LNCAP (cell line): ENCODE results near the gene CLTB.

Experiments used
- TF ChIP-seq, protein P1 (sequence below): fragments of 450-650 bp; IDR thresholded peaks from 2 replicates; pipeline ENCODE4 v1.5.1; 2017; ENCODE audit warnings: mild to moderate bottlenecking

Gene CLTB

DNA sequence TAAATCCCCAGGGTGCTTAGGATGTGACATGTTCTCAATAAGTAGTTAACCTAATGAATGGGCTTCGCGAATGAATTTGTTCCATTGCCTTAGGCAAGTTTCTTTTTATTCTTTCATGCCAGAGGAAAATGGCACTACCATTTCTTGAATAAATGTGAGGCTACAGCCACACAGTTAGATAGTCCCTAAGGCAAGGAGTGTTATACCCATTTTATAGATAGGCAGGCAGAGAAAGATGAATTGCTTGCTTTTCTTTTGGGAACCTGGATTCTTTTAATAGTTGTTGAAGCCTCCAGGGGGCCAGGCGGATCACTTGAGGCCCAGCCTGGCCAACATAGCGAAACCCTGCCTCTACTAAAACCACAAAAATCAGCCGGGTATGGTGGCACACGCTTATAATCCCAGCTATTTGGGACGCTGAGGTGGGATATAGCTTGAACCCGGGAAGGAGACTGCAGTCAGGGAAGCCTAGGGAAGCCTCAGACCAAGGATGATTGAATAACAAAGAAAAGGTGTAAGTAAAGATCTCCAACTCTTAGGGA is 28.9 kb downstream of the CLTB start:
- TF ChIP-seq, protein P1, sequence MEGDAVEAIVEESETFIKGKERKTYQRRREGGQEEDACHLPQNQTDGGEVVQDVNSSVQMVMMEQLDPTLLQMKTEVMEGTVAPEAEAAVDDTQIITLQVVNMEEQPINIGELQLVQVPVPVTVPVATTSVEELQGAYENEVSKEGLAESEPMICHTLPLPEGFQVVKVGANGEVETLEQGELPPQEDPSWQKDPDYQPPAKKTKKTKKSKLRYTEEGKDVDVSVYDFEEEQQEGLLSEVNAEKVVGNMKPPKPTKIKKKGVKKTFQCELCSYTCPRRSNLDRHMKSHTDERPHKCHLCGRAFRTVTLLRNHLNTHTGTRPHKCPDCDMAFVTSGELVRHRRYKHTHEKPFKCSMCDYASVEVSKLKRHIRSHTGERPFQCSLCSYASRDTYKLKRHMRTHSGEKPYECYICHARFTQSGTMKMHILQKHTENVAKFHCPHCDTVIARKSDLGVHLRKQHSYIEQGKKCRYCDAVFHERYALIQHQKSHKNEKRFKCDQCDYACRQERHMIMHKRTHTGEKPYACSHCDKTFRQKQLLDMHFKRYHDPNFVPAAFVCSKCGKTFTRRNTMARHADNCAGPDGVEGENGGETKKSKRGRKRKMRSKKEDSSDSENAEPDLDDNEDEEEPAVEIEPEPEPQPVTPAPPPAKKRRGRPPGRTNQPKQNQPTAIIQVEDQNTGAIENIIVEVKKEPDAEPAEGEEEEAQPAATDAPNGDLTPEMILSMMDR, result no peak

DNA sequence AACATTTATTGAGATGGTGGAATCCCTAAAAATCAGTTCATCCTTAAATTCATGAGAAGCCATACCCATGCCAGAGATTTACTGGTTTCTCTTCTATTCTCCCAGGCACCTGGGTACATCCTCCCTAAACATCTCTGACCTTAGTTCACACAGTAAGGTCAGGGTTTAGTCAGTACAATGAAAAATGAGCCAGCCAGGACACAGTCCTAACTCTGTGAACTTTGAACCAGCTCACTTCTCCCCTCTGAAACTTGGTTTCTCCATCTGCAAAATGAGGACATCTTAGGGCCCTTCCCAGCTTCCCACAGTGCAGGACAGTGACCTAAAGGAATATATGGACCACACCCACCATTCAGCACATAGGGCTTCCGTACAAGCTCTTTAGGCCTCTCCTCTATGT is 29.8 kb downstream of the CLTB start:
- TF ChIP-seq, protein P1, result no peak

DNA sequence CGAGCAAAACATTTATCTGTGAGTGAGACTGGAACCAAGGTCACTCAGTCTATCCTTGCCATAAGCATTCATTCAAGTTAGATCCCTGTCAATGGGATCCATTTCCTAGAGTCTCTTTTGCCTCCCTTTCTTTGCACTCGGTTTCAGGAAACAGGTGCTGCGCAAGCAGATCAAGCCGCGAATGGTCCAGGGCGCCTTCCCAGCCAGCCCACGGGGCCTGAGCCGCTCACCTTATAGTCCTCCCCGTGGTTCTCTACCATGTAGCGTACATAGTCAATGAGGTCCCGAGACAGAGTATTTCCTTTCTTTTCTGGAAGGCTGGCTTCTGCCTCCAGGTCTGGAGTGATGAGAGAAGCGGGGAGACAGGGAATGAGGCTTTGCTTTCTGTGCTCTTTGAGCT is 31.3 kb downstream of the CLTB start:
- TF ChIP-seq, protein P1, result no peak

DNA sequence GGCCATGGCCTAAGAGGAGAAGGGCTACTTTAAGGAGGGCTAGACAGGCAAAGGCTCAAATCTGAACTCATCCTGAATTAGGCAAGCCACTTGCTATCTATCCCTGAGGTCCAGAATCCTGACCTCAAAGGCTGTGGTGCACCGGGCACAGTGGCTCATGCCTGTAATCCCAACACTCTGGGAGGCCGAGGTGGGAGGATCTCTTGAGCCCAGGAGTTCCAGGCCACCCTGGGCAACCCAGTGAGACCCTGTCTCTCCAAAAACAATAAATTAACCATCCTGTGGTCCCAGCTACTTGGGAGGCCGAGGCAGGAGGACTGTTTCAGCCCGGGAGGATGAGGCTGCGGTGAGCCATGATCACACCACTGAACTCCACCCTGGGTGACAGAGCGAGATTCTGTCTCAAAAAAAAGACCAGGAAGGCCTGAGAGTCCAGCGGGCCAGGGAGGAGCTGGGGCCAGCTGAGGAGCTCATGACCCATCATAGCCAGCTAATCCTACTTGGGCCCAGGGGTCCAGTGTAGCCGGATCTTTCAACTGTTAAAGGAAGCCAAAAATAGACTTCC is 31.9 kb downstream of the CLTB start:
- TF ChIP-seq, protein P1, result no peak

DNA sequence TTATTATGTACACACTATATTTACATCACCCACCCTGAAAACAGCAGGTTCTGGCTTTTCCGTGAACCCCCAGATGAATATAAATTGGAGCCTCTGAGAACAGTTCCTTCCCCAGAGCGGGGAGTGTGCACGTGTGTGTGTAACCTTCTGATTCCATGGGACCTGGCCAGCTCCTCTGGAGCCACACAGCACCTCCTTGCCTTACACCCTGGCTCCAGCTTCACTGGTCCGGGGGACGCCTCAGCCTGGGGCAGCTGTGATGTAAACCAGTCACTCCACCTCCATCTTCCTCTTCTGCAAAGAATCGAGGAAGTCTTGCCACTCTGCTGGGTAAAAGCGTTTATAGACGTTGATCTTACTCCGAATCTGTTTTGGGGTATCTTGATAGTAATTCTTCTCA is 32.4 kb downstream of the CLTB start:
- TF ChIP-seq, protein P1, result no peak

DNA sequence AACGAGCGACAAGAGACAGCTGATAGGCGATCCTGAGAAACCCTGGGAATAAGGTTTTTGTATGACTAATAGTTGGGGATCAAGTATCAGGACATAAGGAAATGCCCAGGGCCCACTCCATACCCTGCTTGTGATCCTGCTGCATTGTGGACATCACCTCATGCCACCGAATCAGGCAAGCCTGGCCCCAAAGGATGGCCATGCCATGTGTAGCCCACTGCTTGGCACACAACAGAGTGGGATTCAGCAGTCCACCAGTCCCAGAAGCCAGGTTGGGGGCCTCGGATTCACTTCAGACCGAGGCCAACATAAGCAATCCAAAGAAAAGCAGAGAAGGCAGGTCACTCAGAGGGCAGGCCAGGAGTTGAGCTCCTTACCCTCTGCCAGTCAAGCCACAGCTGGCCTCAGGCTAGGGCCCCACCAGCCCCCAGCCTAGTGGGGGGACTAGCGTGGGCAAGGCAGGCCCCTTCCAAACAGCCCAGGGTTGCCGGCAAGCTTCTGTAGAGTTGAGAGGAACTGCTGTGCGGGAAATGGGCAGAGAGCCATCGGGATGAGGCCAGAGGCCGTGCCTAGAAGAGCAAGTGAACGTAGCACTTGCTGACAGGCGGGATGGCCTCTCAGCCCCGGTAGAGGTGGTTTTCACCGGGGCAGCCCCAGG is 33.0 kb downstream of the CLTB start:
- TF ChIP-seq, protein P1, result no peak

DNA sequence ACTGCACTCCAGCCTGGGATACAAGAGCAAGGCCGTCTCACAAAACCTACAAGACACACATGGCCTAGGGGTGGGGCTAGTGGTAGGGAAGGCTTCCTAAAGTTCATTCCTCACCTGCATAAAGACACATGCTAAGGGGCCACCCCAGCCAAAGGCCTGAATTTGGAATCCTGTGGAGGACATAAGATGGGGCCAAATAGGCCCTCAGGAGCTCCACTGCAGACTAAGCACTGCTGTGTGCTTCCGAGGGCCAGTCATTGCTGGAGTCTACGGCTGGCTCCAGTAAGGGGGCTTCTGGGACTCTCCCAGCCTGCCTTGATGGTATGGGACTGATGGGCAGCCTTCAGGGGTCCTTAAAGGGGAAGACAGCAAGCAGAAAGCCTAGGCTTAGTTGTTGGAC is 33.6 kb downstream of the CLTB start:
- TF ChIP-seq, protein P1, result no peak
